K562 (cell line): Measurements from ENCODE around the gene ARHGAP10. TPM values are rescaled to one million over a fixed set of nuclear protein-coding genes. Genes with fewer than 3 reads are reported as not detected.

Experiments
- ATAC-seq: fragments of 200-7000 bp; cut with Tn5 transposase; 3 replicates; pipeline ENCODE4 v1.9.1; 2020; ENCODE audit warnings: moderate library complexity
- BruUV-seq: library from RNA; stranded (reverse); fragments of 400-500 nt; replicated peaks from 2 replicates; lab custom pipeline; 2021; lab: Mats Ljungman, UMichigan
- CTCF ChIA-PET: fragments of 300-600 bp; formaldehyde crosslinking; extraction: SDS; loops from one replicate; lab custom pipeline; 2021; ENCODE audit warnings: low intra/inter-chr PET ratio; lab: Yijun Ruan, JAX
- POLR2A ChIA-PET: fragments of 300-600, 350-650 bp; sonication (Branson Sonifier 250); formaldehyde crosslinking; extraction: SDS; loops from one replicate; lab custom pipeline; 2021; ENCODE audit warnings: antibody characterized with exemption, inconsistent platforms; lab: Yijun Ruan, JAX
- DNase-seq, 4 experiments: peaks; one replicate each; pipeline versions ENCODE4 v3.0.0 to v3.0.0-alpha.2; 2011 to 2018; ENCODE audit warnings: low spot score in 3 of 4, mixed read lengths in 3 of 4; ENCODE audit errors: extremely low read depth in 1 of 4
- FAIRE-seq: peaks from 2 replicates; lab custom pipeline; 2011; peaks lifted over from hg19 to GRCh38; lab: Jason Lieb, UNC
- H2AFZ ChIP-seq: 2 replicates; pipeline ENCODE4 v1.6.0; 2011; ENCODE audit warnings: low read depth, low read length, control low read depth, inconsistent platforms
- H3K27ac ChIP-seq: fragments of 200-600 bp; 3 replicates; pipeline ENCODE4 v1.8.0; 2011; ENCODE audit warnings: low read depth, mild to moderate bottlenecking, control low read depth, inconsistent platforms, low read length, moderate library complexity, mixed read lengths; ENCODE audit errors: extremely low read depth
- H3K27me3 ChIP-seq, 2 experiments: fragments of 300-600 bp in 1 of 2; 2 replicates in 1 of 2; 3 replicates in 1 of 2; pipeline versions ENCODE4 v1.6.0 to v1.8.0; 2011; ENCODE audit warnings: inconsistent platforms in 2 of 2, low read length in 2 of 2, mild to moderate bottlenecking in 1 of 2, mixed read lengths in 1 of 2, moderate library complexity in 1 of 2; ENCODE audit not compliant: control insufficient read depth in 2 of 2, insufficient read depth in 2 of 2
- H3K36me3 ChIP-seq: fragments of 300-600 bp; 3 replicates; pipeline ENCODE4 v1.8.0; 2011; ENCODE audit warnings: mild to moderate bottlenecking, low read length, inconsistent platforms; ENCODE audit not compliant: control insufficient read depth, insufficient read depth
- H3K4me1 ChIP-seq, 2 experiments: fragments of 200-600 bp in 1 of 2; replicated peaks in 1 of 2; 2 replicates in 1 of 2; 3 replicates in 1 of 2; pipeline versions ENCODE4 v1.5.1 to v1.8.0; 2011; ENCODE audit warnings: inconsistent platforms in 2 of 2, low read length in 2 of 2, mild to moderate bottlenecking in 1 of 2, mixed read lengths in 1 of 2, moderate library complexity in 1 of 2; ENCODE audit not compliant: control insufficient read depth in 2 of 2, insufficient read depth in 2 of 2
- H3K4me2 ChIP-seq: 2 replicates; pipeline ENCODE4 v1.6.1; 2011; ENCODE audit warnings: low read length, control low read depth, inconsistent platforms, mixed read lengths; ENCODE audit not compliant: insufficient read depth
- H3K4me3 ChIP-seq: fragments of 200-600 bp; sonication (generic), shearing (Covaris generic); 2 replicates; pipeline ENCODE4 v1.5.1; 2016; ENCODE audit warnings: control low read depth, inconsistent platforms
- H3K79me2 ChIP-seq: fragments of 200-600 bp; 3 replicates; pipeline ENCODE4 v1.8.0; 2011; ENCODE audit warnings: low read length, inconsistent platforms; ENCODE audit not compliant: control insufficient read depth, insufficient read depth
- H3K9ac ChIP-seq, 2 experiments: 2 replicates each; pipeline versions ENCODE4 v1.6.0 to v1.6.1; 2011; ENCODE audit warnings: low read depth in 2 of 2, low read length in 2 of 2, control low read depth in 1 of 2, inconsistent platforms in 1 of 2, mild to moderate bottlenecking in 1 of 2, mixed read lengths in 1 of 2; ENCODE audit not compliant: insufficient read depth in 1 of 2
- H3K9me1 ChIP-seq: one replicate; pipeline ENCODE4 v1.6.0; 2011; ENCODE audit warnings: inconsistent platforms, mild to moderate bottlenecking, low read length, moderate library complexity; ENCODE audit not compliant: control insufficient read depth, insufficient read depth
- H3K9me3 ChIP-seq: replicated peaks from 2 replicates; pipeline ENCODE4 v1.5.1; 2011; ENCODE audit warnings: low read depth, low read length, inconsistent platforms; ENCODE audit not compliant: control insufficient read depth, insufficient read depth
- H4K20me1 ChIP-seq: replicated peaks from 2 replicates; pipeline ENCODE4 v1.6.1; 2011; ENCODE audit warnings: low read length, inconsistent platforms, mixed read lengths; ENCODE audit not compliant: control insufficient read depth, insufficient read depth
- BRD9 ChIP-seq: fragments of 450-650 bp; IDR thresholded peaks from 2 replicates; pipeline ENCODE4 v1.6.1; 2018; ENCODE audit warnings: low read depth; ENCODE audit not compliant: partially characterized antibody
- GABPA ChIP-seq: fragments of 200-800 bp; sonication (Bioruptor generic); conservative IDR thresholded peaks from 2 replicates; pipeline ENCODE4 v1.6.1; 2016; ENCODE audit warnings: low read depth, missing genetic modification characterization, missing compliant biosample characterization
- HMG20A ChIP-seq: fragments of 450-650 bp; formaldehyde crosslinking; conservative IDR thresholded peaks from 2 replicates; pipeline ENCODE4 v1.4.0; 2020; ENCODE audit warnings: mild to moderate bottlenecking, mixed read lengths
- NUFIP1 ChIP-seq: fragments of 450-650 bp; IDR thresholded peaks from 2 replicates; pipeline ENCODE4 v1.6.1; 2018; ENCODE audit not compliant: partially characterized antibody
- ZNF146 ChIP-seq: IDR thresholded peaks from one replicate; pipeline ENCODE4 v1.6.1; 2018; ENCODE audit warnings: missing compliant biosample characterization; ENCODE audit not compliant: unreplicated experiment
- ZNF197 ChIP-seq: fragments of 200-800 bp; sonication (Bioruptor generic); IDR thresholded peaks from 2 replicates; pipeline ENCODE4 v1.6.1; 2016; ENCODE audit warnings: low read depth, missing genetic modification characterization, missing compliant biosample characterization
- WGBS: fragments of 100-300 bp; shearing (Covaris generic); methylation state at CpG from one replicate; pipeline ENCODE4 v1.1.6; 2016; ENCODE audit warnings: low coverage, mixed read lengths; ENCODE audit not compliant: insufficient coverage; ENCODE audit errors: missing lambda C conversion rate; 5-methylcytosine and 5-hydroxymethylcytosine counted together
- in situ Hi-C: fragments of 300-500 bp; cut with MboI; formaldehyde crosslinking; loops from 4 replicates; pipeline ENCODE4 v1.15.0; 2018; ENCODE audit warnings: inconsistent platforms, mixed read lengths
- intact Hi-C: fragments of 100-400 bp; cut with micrococcal nuclease; formaldehyde crosslinking; loops from 2 replicates; pipeline ENCODE4 v1.14.2; 2022
- polyA plus RNA-seq, 8 experiments: library from polyadenylated mRNA; depleted of rRNA in 4 of 8; stranded (reverse) in 5 of 8; unstranded in 3 of 8; fragments of >200 nt; fragmentation: Nextera tagmentation in 2 of 8; fragmentation: Illumina TruSeq in 1 of 8; extraction: Ambion mirVana in 2 of 8; extraction: Trizol in 1 of 8; gene quantifications; 2 replicates each; pipeline versions ENCODE4 v1.2.1 to v1.2.3, GENCODE V29; 2011 to 2014; ENCODE audit warnings: inconsistent platforms in 1 of 8, missing spikeins in 1 of 8
- total RNA-seq, 7 experiments: library from RNA; depleted of rRNA in 6 of 7; stranded (reverse); fragments of >200 nt in 6 of 7; fragmentation: Illumina TruSeq in 2 of 7; extraction: Trizol in 2 of 7; gene quantifications; 2 replicates each; pipeline versions ENCODE4 v1.2.1 to v1.2.3, GENCODE V29; 2011 to 2021; ENCODE audit warnings: low replicate concordance in 1 of 7
- TF ChIP-seq, protein P1 (sequence below): IDR thresholded peaks from 2 replicates; pipeline ENCODE4 v1.6.1; 2016; ENCODE audit warnings: missing genetic modification characterization, missing compliant biosample characterization

Gene ARHGAP10
- total and polyA plus RNA-seq, 9 of the 15 experiments (the other 6 are each of a cell fraction or from before 2014, with no cell fraction given), result 0.03 to 0.22 (median 0.06) TPM; not detected in 3

DNA sequence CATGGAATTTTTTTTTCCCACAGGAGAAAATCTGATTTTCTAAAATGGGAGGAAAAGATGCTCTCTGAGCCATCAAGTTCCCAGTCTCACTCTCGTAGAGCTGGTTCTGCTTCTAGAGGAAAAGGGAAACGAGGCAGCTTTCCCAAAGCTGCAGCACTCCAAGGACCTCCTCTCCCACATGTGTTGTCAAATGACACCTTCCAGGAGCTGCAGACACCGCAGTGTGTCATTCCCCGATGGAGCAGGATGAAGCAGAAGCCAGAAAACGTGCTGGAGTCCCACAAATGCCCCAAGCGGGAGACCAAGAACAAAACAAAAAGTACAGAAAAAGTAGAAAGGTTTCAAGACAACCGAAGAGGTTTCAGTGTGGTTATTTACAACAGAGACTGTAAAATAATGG, 348.1 kb downstream of the ARHGAP10 start (continued):
- no peak for TF ChIP-seq ZNF197
- no peak for TF ChIP-seq ZNF146 (CRISPR knock-in tag)
- no peak for TF ChIP-seq HMG20A (CRISPR knock-in tag)
- no peak for TF ChIP-seq BRD9
- TF ChIP-seq, protein P1, sequence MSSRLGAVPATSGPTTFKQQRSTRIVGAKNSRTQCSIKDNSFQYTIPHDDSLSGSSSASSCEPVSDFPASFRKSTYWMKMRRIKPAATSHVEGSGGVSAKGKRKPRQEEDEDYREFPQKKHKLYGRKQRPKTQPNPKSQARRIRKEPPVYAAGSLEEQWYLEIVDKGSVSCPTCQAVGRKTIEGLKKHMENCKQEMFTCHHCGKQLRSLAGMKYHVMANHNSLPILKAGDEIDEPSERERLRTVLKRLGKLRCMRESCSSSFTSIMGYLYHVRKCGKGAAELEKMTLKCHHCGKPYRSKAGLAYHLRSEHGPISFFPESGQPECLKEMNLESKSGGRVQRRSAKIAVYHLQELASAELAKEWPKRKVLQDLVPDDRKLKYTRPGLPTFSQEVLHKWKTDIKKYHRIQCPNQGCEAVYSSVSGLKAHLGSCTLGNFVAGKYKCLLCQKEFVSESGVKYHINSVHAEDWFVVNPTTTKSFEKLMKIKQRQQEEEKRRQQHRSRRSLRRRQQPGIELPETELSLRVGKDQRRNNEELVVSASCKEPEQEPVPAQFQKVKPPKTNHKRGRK, result no peak

GRCh38 chr4:148081267-148081666, 349.4 kb downstream of the ARHGAP10 start:
- TF ChIP-seq GABPA (tag), result peak; percentile 36; the same call in 1 of the 2 replicates
- TF ChIP-seq NUFIP1, result no peak
- ATAC-seq (no peak; the same call in 2 of the 3 replicates), DNase-seq (no peak), FAIRE-seq (no peak)
- no peak overlapping the region for H3K27ac ChIP-seq
- CTCF ChIA-PET, result no interaction called here
- in situ Hi-C loops (no loop called here), intact Hi-C loops (no loop called here)
- BruUV-seq, result no TSS peak
- no peaks in the 10 kb centered on the region for H4K20me1 ChIP-seq
- WGBS, result 0% methylated on average over 10 of the region's 12 CpGs
- no peak overlapping the region for H3K4me3 ChIP-seq
- H3K4me1 ChIP-seq, result no peaks in the 10 kb centered on the region
- POLR2A ChIA-PET, result interaction anchor here (0.6 kb wide), 1 partner anchor 1903 kb away, joined by 3 read pairs; no protein-coding TSS in a partner anchor
- no peaks in the 10 kb centered on the region for H3K79me2 ChIP-seq
- H3K36me3 ChIP-seq, result no peaks in the 10 kb centered on the region
- 0 out of 5 replicates have a peak, but pooled peaks cover 0 to 6% of the 10 kb centered on the region in 2 experiments for H3K27me3 ChIP-seq
- H3K9me3 ChIP-seq, result no peaks in the 10 kb centered on the region
- no peaks in the 10 kb centered on the region for H3K9me1 ChIP-seq
- no peak overlapping the region for H3K4me2 ChIP-seq
- H2AFZ ChIP-seq, result peak overlapping the region; percentile 54; the same call in 1 of the 2 replicates
- no peak overlapping the region for H3K9ac ChIP-seq
